ENCODE results near the gene AK1.

DNA sequence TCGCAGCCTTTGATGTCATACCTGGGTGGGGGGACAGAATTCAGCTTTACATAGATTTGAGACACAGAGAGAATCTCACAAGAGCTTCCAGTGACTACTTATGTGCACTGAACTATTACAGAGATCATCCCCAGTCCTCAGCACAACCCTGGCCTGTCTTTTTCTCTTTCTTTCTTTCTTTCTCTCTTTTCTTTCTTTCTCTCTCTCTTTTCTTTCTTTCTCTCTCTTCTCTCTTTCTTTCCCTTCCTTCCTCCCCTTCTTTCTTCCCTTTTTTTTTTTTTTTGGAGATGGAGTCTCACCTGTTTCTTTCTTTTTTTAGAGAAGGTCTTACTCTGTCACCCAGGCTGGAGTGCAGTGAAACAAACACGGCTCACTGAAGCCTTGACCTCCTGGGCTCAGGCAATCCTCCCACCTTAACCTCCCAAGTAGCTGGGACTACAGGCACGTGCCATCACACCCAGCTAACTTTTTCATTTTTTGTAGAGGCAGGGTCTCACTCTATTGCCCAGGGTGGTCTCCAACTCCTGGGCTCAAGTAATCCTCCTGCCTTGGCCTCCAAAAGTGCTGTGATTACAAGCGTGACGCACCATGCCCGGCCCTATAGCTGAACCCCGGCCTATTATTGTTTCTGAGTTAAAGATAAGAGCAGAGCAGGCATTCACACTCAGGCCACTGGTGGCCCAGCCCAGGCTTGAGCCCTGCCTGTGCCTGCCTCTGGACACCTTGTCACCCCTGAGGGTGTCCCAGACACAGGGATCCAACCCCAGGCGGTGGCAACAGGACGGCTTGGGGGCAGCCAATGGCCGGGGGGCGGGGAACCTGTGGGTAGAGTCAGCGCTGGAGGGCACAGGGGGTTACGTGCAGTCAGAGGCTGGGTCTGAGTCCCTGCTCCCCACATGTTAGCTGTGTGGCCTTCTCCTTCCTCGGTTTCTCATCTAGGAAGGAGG is 48.8 kb upstream of the AK1 start:
- no peak for TF ChIP-seq GATA1 (IDR thresholded peaks at IDR 0.05; ENCODE audit: low read depth, low read length)
- TF ChIP-seq POLR2A (IDR thresholded peaks at IDR 0.05; ENCODE audit: low read length) = no peak

Data from erythroblast (primary cell).